GM18502 (cell line): ENCODE results near the gene KCNN1.
A peak's percentile ranks its signal among the peaks of the same experiment; 100 is the strongest.

ENCODE experiments used
- ATAC-seq: cut with Tn5 transposase; IDR thresholded peaks from one replicate; pipeline ENCODE4 v1.9.1; 2021; ENCODE audit warnings: mild to moderate bottlenecking; ENCODE audit not compliant: unreplicated experiment, poor library complexity

KCNN1 gene

DNA sequence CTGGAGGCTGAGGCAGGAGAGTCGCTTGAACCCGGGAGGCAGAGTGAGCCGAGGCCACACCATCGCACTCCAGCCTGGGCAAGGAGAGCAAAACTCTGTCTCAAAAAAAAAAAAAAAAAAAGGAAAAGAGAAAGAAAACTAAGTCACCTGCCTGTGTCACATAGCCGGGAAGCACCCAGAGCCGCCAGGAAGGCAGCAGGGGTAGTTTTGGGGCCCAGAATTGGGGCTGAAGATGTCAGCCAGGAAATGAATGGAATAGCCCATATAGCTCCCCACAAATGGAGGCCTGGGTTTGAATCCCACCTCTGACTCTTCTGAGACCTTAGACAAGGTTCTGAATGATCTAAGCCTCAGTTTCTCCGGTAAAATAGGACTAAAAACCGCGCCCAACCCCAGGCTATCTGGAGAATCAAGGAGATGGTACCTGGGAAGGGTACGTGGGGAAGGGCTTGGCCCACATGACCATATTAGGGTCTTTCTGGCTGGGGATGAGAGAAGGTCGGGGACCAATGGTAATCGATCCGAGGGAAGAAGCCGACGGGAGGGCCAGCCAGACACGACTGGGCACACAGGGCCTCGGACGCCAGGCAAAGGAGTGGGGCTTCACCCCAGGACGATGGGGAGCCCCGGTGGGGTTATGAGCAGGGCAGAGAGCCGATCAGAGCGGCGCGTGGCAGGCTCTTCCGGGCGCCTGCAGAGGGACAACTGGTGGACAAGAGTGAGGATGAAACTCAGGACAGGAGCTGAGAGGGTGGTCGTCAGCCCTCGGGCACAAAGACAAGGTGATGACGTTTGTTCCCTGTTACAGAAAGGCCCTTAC, 19.7 kb upstream of the KCNN1 start:
- ATAC-seq = peak; percentile 30

DNA sequence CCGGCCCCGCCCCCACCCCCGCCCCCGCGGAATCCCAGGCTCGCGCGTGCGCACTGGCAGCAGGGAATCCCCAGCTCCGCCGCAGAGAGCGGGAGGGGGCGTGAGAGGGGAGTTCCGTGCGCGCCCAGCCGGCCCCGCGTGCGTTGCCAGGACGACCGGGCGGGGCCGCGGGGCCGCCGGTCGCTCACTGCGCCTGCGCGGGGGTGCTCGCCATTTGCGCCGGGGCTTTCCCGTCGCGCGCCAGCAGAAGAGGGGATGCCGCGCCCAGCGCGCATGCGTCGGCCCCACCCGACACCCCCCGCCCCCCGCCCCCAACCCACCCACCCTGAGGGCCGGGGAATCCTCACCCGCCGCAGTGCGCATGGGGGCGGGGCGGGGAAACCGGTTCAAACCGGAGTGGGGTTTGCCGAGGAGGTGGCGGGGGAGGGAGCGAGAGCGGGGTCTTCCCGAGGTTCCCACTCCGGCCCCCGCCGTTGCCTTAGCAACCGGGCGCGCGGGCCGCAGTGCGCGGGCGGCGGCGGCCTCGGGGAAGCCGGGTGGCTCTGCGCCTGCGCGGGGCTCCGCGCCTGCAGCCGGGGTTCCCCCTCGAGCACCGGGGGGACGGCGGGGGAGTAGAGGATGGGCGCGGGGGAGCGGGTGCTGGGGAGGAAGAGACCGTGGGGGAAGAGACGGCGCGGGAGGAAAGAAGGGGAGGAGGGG, 18.9 kb upstream of the KCNN1 start:
- peak; percentile 61 for ATAC-seq

DNA sequence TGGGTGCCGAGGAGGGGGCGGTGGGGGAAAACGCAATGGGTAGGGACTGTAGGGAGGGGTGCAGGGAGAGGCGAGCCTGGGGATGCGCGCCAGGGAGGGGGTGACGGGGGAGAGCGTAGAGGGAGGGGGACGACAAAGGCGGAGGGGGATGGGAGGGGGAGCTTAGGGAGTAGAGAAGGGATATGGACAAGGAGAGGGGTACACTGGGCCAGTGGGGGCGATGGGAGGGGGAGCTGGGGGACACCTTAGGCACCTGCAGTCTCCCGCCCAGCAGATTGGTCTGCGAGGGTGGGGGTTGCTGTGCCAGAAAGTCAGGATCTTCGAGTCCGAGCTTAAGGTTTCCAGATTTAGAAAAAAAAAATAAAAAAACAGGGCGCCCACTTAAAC, 18.4 kb upstream of the KCNN1 start:
- ATAC-seq = no peak

DNA sequence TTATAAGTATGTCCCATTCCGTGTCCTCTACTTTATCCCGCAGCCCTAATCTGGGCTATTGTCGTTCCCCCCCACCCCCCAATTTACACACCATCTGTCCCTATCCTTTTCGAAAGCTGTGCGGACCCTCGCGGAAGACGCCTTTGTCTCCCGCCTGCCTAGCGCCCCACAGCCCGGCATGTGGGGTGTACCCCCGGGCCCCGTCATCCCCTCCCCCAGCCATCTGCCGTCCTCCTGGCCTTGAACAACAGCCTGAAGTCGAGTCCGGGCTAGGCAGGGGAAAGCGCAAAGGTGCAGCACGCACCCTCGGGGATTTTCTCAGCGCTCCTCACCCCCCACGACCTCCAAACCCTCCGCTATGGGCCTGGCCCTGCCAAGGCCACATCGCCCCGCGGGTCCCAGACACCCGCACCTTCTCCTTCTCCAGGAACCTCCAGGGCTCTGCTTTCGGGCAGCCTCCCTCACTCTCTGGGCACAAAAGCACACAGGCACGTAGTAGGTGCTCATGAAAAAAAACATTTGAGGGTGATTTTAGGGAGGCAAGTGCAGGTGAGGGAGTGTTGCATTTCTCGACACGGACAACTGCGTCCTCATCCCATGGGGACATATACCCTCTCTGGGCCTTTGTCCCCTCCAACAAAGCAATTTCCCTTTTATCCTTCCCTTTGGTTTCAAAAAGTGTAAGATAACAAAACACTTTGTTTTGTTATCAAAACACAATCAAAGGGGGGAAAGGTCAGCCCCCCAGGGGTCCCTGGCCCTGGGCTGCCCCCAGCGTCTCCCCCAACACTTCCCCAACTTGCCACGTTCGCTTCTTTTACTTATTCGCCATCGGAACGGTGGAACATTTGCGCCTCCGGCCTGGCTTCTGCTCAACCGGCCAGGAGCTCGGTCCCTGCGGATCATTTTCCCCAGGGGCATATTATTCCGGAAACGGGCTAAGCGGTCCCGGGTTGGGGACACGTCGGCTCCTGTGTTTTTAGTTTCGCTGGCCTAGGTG, 17.7 kb upstream of the KCNN1 start:
- ATAC-seq = no peak

DNA sequence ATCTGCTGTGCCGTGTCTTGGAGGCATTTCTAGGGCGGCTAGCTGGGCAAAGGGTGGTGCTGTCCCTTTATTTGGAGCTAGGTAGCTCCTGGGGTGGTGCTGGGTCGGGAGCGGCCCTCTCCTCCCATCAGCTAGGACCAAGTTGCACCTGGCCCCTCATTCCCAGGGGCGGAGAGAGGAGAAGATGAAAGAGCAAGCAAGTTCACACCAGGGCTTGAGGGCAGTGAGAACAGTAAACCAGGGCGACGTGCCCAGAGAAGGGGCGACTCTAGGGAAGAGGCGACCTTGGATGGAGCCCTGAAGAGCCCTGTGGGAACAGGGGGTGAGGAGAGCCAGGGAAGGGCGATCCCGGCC, 17.0 kb upstream of the KCNN1 start:
- no peak for ATAC-seq

DNA sequence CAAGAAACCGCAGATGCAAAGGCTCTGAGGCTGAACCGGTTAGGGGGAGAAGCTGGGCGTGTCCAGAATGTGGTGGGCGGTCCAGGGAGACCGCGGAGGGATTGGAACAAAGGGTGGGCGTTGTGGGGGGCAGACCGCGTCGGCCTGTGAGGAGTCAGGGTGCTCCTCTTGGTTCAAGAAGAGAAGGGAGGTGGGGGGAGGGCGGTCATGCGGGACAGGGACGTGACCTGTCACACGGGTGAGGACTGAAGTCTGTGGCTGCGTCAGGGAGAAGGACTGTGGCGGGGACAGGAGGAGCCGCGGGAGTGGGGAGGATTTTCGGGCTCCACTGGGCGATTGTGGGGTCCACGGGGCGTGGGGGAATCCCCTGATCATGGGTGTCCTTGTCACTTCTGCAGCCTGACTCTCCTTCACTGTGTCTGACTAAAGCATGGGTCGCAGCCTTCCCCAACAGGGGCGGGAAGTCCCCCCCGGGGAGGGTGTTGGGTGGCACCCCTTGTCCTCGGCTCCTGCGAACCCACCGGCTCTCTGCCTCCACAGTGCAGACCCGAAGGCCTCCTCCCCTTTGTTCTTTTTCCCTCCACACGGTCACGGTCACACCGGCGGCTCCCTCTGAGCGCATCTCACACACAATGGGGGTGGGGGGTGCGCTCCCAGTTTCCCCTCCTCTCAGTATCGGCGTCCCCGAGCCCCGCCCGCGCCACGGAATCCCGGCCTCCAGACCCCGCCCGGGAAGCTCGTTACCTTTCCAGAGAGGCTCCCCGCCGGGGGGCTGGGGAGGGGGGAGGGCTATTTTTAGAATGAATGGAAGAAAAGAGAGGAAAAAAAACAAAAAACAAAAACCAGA, 16.4 kb upstream of the KCNN1 start:
- no peak for ATAC-seq

DNA sequence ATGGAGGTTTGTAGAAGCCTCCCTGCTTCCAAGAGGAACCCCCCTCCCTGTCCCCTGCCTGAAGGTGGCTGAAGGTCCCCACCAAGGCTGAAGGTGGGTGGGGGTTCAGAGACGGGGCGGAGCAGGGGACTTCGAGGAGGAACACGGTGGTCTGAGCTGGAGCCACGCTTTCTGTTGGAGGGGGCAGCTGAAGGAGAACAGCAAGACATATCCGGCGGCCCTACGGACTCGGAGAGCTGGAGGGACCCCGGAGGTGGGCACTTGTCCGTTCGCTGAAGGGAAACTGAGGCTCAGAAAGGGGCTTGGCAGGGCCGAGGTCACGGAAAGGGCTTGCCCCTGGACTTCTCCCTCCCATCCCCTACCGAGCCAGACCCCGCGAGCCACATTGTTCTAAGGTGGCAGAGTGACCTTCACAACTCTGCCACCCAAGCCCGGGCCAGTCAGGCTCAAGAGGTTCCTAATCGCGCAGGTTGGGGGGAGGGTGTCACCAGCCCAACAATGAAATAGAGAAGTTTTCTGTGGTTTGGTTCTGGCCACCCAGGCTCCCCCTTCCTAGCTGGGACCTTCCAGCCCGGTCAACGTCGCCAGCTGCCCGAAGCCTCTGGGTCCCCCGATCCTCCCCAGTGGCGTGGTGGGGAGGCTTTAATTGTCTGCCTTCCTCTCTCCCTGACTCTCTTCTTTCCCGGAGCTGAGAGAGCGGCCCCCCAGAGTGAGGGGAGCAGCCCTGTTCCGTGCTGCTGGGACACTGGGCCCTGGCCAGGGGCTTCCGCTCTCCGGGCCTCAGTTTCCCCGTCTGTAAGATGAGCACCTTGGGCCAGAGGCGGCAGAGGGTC, 15.5 kb upstream of the KCNN1 start:
- no peak for ATAC-seq

DNA sequence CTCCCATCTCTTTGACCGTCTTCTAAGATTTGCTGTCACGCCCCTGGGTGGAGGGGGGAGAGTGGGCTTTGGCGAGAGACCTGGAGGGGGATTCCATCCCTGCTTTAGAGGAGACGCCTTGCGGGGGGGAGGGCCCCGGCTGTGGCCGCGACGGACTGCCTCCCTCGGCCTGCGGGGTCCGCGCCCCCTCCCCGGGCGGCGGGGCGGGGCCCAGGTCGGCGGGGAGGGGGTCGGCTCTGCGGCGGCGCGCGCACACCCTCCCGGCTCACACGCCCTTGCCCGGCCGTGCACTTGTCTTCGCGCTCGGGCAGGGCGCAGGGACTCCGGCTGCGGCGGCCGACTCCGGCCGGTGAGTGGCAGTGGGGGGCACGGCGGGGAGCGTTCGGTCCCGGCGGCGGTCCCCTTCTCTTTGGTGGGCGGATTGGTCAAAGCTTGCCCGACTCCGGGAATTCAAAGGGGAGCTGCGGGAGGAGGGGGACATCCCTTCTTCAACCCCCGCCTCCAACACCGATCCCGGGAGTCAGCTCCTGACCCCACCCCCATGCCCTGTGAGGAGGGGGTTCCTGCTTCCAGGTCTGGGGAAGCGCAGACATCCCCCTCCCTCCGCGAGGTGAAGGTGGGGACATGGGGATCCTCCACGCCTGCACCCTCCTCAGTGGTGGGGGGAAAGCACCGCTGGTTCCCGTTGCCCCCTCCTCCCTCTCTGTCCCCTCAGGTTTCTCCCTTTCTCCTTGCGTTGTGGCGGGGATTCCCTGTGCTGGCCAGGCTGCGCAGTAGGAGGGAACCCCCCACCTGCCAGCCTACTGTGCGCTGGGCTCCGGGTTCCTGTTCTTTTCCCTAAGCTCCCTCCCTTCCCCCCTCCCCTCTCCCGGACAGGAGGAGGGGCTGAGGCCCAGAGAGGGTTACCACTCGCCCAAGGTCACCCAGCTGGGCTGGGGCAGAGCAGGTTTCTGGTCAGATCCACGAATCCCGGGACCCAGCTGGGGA, 14.6 kb upstream of the KCNN1 start:
- no peak for ATAC-seq

DNA sequence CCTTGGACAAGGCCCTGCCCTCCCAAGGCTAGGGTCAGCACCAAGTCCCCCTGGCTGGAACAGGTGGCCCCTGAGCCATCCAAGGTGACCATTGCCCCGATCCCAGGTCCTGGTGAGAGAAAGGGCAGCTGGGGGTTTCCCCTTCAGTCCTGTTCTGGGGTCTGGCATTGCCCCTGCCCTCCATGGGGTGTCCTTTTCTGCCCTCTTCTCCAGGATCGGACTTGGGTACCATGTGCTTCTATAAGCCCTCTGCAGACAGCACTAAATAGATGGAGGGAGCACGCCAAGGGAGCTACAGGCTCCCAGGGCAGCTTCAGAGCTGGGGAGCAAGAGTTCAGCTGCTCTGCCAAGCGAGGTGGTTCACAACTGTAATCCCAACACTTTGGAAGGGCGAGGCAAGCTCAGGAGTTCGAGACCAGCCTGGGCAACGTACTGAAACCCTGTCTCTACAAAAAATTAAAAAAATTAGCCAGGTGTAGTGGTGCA, 13.5 kb upstream of the KCNN1 start:
- ATAC-seq = no peak

DNA sequence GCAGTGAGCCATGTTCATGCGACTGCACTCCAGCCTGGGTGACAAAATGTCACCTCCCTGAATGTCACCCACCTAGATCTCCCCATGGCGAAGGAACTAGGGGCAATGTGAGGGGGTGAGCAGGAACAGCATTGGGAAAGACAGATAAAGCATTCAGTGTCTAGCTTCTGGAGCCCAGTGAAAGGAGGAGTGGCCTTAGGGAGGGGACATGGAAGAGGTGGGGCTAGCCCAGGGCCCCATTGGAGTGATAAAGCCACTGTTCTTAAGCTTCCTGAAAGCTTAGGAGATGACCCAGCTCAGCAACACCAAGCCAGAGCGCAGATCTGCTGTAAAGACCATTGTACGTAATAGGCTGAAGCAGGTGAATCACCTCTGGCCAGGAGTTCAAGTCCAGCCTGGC, 13.0 kb upstream of the KCNN1 start:
- ATAC-seq = no peak

DNA sequence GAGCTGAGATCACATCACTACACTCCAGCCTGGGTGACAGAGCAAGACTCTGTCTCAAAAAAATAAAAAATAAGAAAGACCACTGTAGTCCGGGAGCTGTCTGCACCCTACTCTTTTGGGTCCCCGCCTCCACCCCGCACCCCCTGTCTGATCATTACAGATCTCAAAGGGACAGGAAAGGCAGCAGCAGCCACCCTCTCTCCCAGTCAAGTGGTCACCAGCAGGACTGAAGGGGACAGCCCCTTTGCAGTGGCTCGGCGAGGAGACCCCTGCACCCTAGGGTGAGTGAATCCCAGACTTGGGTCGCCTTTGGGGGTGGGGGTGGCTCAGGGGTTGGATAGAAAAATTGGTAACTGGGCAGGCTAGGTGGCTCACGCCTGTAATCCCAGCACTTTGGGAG, 12.5 kb upstream of the KCNN1 start:
- ATAC-seq = no peak

DNA sequence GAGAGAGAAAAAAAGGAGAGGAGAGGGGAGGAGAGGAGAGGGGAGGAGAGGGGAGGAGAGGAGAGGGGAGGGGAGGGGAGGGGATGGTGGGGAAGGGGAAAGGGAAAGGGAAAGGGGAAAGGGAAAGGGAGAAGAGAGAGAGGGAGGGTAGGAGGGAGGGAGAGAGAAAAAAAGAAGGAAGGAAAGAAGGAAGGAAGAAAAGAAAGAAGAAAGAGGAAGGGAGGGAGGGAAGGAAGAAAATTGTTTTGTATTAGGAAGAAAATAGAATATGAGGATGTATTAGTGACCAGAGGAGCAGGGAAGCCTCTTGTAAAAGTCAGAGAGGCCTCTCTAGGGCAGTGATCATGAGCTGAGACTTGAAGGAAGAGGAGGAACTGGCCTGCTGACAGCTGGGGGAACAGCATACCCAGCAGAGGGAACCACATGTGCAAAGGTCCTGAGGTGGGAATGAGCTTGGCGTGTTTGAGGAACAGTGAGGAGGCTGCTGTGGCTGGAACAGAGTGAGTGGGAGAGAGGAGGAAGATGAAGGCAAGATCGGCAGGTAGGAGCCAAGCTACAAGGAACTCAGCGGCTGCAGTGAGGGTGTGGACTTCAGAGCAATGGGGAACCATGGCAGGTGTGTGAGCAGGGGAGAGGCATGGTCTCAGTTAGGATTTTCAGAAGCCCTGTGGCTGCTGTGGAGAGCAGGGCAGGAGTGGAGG, 9.6 kb upstream of the KCNN1 start:
- no peak for ATAC-seq

DNA sequence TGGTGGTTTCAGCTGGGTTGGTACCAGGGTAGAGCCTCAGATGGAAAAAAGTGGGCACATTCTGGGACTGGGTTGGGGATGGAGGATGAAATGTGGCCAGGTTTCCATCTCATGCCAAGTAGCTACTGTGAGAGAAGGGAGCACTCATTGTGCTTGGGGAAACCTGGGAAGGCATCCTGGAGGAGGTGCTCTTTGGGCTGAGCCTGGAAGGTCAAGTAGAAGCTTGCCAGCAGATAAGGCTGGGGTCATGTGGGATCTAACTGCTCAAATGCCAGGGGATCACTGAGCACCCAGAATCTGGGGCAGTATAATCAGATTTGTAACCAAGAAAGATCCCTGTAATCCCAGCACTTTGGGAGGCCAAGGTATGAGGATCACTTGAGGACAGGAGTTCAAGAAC, 9.0 kb upstream of the KCNN1 start:
- ATAC-seq = no peak

DNA sequence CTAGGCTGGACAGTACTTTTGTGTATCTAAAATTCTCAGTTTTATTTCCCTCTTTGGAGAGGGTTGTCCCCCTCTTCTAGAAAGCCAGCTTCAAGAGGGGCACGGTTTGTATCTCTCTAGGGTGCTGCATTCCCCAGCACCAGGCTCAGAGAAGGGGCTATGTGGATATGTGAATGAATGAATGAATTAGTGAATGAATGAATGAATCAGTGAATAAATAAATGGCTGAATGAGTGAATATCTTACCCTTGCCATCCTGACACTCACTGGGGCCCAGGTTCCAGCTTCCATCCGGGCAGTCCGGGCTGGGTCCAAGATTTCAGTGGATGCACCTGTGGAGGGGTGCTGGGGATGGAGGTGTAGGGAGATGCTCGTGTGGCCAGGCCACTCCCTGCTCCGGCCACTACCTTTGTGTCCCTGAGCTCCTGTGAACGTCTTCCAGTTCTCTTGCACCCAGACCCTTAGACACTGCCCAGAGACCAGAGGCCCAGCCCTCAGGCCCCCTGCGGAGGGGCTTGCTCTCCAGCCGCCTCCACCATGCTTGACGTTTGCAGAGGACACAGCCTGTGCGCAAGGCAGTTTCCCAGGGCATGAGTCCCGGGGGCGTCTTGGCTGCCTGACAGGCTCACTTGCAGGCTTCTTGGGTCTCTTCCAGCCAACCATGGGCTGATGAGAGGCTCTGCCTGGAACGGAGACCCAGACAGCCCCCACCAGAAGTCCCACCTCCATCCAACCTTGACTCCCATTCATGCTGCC, 2.8 kb upstream of the KCNN1 start:
- ATAC-seq = no peak

DNA sequence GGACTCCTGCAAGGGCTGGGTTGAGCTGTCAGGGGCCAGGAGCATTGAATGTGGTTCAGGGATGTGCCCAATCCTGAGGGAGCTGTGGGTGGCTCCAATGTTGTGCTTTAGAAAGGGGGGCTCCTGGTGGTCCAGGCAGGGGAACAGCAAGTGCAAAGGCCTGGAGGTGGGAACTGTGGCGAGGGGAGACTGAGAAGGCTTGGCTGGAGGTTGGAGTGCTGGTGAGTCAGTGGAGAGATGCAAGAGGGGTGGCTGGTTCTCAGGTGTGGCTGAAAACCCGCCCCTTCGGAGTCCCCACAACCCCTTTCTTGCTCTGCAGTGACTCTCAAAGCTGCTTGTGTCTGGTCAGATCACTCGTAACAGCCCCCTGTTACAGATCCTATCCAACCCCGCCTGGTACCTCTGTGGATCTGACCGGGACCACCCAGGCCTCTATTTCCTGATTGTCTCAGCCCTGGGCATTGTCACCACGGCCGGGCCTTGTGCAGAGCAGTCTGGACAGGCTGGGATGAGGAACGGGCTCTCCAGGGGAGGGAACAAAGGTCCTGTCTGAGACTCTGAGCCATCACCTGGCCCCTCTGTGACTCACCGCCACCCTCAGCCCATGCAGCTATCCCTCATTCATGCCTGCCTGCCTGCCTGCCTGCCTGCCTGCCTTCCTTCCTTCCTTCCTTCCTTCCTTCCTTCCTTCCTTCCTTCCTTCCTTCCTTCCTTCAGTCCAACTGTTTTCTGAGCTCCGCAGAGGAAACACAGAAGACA, 1.4 kb upstream of the KCNN1 start:
- ATAC-seq = no peak

DNA sequence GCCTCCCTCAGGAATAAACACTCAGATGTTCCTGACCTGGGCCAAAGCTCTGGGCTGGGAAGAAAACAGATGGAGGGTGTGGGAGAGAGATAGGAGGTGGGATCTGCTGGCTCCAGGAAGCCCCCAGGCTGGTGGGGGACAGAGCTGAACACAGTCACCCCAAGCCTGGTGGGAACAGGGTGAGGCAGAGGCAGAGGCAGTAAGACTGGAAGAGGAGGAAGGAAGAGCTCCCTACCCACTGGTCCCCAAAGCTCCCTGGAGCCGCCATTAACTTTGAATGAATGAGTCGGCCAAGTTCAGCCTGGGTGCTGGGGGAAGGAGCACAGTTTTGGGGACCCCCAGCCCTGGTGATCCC, 801 bp upstream of the KCNN1 start:
- ATAC-seq = no peak
